ENCODE data around the gene ARVCF.

DNA sequence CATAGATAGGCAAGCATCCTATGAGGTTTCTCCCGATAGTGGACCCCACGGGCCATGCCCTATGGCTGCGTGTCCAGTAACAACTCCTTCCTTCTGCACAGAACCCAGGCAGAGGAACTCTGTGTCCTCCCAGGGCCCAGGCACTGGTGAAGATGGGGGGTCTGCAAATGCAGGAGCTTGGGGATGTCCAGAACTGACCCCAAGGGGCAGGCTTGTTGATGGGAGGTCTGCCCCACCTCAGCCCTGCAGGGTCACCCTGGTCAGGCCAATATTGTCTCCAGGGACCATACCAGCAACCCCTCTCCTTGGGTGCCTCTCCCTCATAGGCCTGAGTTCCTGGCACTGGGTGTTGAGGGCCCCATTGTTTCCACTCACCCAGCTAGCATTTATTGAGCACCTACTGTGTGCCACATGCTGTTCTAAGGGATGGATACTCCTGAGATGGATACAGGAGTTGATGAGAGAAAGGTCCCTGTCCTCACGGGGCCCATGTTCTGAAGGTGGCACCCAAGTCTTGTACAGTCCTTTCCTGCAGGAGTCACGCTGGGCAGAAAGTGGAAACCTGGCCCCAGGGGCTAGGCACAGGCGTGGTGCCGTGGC is 48.7 kb downstream of the ARVCF start:
- TF ChIP-seq, protein P1, sequence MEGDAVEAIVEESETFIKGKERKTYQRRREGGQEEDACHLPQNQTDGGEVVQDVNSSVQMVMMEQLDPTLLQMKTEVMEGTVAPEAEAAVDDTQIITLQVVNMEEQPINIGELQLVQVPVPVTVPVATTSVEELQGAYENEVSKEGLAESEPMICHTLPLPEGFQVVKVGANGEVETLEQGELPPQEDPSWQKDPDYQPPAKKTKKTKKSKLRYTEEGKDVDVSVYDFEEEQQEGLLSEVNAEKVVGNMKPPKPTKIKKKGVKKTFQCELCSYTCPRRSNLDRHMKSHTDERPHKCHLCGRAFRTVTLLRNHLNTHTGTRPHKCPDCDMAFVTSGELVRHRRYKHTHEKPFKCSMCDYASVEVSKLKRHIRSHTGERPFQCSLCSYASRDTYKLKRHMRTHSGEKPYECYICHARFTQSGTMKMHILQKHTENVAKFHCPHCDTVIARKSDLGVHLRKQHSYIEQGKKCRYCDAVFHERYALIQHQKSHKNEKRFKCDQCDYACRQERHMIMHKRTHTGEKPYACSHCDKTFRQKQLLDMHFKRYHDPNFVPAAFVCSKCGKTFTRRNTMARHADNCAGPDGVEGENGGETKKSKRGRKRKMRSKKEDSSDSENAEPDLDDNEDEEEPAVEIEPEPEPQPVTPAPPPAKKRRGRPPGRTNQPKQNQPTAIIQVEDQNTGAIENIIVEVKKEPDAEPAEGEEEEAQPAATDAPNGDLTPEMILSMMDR (IDR thresholded peaks at IDR 0.05): no peak
- TF ChIP-seq POLR2A (IDR thresholded peaks at IDR 0.05): no peak
